GM21390 (cell line): Measurements from ENCODE around the gene CSTF1.
A peak's percentile ranks its signal among the peaks of the same experiment; 100 is the strongest.

Source experiments
- ATAC-seq: cut with Tn5 transposase; IDR thresholded peaks from one replicate; pipeline ENCODE4 v1.9.1; 2021; ENCODE audit not compliant: unreplicated experiment

The CSTF1 gene

DNA sequence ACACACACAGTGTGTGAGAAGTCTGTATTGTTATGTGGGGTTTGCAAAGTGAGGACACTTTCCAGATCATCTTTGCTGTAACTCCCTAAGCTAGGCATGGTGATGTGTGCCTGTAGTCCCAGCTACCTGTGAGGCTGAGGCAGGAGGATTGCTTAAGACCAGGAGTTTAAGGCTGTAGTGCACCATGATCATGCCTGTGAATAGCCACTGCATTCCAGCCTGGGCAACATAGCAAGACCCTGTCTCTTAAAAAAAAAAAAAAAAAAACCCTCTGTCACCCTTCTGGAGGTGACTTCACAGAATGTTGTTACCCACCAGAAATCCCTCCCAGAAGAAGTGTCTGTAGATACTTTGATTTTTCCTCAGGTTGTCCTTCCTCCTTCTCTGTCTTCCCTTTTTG, 34.5 kb downstream of the CSTF1 start:
- ATAC-seq, result no peak

DNA sequence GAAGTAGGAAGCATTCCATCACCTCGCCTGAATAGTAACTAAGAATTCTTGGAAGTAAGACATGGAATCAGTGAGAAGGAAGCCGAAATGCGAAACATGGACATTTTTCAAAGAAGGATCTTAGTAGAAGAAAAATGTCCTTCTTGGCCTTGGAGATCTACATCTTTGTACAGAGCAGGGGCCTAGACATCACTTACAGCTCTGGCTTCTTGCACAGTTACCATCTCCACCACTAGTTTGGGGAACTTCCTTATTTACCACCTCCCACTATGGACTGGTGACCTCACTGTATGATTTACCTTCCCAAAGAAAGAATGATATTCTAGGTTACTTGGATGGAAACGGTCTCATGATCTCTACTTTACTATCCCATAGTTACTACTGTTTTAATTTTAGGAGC, 35.4 kb downstream of the CSTF1 start:
- no peak for ATAC-seq

DNA sequence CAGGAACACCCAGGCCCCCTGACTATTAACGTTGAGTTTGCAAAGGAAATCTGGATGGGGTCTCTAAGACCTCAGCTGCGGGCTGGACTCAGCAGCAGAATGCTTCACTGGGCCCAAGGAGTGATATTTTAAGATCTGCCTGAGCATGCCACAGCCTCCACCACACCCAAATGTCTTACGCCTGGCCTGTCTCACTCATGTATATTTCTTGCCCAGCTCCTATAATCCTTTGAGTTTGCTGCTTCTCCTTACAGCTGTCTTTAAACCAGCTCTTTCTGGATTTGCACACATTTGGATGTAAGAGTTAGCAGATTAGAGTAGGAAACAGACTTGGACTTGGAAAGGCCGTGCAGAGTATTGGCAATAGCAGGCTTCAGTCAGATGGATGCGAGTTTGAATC, 36.0 kb downstream of the CSTF1 start:
- no peak for ATAC-seq

DNA sequence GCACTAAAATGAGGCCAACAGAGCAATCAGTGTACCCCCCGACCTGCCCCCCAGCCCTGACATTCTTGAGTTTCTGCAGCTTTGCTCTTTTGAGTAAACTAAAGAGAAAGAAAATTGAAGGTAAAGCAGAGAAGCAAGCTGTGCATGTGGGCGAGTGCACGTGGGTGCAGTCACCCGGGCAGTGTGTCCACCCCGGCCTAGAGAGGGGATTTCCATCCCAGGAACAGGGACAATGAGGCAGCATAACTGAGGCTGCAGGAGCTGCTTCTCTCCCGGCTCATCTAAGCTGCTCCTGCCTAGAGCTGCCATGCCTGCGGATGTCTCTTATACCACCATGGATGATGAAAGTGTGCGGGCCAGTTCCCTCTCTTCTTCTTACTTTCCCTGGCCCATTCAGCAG, 36.4 kb downstream of the CSTF1 start:
- ATAC-seq, result no peak

DNA sequence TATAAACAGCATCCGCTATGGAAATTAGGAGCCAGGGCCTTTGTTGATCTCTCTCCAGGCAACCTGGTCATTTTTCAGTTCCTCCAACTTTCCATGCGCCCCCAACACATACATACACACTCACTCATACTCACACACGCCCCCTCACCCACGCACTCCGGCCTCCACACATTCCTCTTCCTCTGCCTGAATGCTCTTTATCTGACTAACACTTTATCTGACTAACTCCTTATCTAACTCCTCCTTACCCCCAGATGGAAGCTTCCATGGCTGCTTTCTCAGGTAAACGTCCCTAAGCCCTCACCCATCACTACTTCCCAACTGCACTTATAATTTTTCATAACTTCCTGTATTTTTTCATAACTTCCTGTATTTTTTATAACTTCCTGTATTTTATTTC, 37.1 kb downstream of the CSTF1 start:
- no peak for ATAC-seq

DNA sequence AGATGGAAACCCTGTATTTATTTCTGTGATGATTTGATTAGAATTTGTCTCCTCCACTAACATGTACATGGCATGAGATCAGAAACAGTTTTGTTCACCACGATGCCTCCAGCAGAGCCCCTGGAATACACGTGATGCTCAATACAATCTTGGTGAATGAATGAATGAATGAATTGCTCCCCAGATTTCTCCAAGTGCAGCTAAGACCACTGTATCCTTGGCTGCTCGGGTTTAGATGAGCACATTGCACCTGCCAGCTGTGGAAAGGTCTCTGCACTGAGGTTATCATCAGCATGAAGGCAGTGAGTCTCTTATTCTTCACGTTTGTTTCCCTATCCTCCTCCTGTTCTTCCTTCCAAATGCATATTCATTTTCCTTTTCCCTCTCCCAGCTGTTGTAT, 37.5 kb downstream of the CSTF1 start:
- ATAC-seq, result no peak

DNA sequence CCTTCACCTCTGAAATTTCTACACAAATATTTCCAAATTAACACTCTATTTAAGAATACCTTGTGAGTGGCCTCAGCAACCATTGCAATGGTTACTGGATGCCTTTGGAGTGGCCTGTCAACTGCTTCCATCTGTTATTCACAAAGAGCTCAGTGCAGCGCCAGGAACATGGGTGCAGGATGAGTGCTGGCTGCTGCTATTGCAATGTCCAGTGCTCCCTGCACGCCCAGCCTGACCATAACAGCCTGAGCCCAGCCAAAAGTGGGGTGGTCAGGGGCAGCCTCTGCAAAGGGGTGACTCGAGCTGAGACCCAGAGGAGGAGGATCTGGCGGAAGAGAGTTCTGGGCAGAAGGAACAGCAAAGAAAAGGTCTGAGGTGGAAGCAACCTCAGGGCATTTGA, 38.0 kb downstream of the CSTF1 start:
- no peak for ATAC-seq

DNA sequence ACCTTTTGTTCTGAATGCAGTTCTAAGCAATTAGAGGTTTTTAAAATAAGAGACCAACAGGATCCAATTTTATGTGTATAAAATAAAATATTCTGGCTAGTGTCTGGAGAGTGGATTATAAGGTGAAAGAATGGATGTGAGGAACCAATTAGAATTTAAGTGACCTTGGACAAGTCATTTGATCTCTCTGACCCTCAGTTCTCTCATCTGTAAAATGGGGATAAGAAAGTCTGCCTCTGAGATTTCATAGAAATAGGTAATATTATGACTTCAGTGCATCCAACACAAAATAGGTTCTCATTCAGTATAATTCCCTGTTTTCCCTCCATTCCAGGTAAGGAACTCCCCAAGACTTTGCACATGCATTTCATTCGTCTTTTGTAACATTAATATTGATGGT, 38.5 kb downstream of the CSTF1 start:
- ATAC-seq, result no peak

DNA sequence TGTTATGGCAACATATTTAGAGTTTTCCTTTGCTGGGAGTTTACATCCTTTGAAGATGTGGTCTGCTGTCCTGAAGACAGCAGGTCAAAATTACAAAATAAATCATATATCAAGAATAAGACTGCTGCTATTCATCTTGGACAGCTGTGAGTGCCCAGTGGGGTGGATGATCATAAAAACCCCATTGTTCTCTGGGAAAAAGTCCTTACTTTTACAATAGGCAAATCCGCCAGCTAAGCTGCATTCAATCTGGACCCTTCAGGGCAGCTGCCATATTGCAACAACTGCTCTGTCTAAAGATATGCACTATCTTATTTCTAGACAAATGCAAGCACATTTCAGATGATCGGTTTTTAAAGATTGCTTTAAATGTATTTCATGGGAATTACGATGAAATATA, 39.0 kb downstream of the CSTF1 start:
- no peak for ATAC-seq

DNA sequence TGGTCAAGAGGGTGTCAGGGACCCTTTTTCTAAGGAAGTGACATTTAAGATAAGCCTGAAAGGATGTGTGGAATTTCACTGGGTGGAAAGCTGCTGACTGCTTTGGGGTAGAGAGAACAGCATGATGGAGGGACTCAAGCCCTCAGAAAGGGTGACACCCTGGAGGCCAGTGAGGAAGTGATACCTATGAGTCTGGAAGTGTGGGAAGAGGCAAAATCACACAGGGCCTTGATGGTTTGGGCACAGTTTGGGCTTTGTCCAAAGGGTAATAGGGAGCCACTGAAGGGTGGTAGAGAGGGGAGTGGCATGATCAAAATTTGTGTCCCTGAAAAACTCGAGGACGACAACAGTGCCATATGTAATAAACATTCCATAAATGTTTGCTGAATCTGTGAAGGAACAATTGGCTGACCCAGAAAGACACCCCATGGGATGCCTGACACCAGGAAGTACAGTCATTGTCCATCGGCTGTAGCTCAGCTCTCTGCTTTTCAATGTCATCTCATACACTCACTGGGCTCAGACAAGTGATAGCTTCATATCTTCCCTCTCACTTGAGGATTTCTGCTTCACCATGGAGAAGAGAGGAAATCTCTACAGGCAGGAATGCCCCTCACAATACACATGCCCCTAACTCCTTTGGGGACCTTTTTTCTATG, 40.9 kb downstream of the CSTF1 start:
- ATAC-seq, result no peak

DNA sequence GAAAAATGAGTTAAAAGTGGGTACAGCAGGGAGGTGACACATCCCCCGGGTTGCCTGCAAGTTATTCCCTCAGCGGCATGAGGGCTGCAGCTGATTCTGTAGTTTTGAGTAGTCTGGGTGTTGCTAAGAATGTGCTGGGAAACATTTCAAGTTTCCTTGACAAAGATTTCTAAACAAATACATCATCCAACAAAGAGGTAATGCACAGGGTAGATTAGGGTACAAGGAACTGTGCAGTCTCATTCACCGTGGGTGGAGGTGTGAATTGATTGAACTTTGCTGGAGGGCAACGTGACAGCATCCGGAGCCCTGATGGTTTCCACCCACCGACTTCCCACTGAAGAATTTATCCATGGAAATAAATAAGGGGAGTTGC, 41.4 kb downstream of the CSTF1 start:
- ATAC-seq, result no peak

DNA sequence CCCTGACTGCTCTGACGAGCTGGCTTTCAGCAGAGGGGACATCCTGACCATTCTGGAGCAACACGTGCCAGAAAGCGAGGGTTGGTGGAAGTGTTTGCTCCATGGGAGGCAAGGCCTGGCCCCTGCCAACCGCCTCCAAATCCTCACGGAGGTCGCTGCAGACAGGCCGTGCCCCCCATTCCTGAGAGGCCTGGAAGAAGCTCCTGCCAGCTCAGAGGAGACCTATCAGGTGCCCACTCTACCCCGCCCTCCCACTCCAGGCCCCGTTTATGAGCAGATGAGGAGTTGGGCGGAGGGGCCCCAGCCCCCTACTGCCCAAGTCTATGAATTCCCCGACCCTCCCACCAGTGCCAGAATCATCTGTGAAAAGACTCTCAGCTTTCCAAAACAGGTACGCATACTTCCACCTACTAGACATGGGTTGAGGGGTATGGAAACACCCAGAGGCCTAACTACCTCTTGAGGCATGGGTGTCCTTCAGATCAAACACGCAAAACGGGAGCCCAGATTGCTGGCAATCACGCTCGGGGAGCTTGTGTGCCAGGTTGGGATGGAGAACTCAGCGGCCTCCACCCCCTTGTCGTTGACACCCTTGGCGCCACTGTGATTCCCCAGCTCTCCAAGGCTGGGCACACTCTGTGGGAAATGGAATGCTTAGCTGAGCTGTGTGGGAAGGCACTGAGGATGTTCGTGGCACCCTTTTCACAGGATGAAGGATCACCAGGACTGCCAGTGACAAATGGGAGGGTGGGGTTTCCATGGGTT, 44.9 kb downstream of the CSTF1 start:
- no peak for ATAC-seq

DNA sequence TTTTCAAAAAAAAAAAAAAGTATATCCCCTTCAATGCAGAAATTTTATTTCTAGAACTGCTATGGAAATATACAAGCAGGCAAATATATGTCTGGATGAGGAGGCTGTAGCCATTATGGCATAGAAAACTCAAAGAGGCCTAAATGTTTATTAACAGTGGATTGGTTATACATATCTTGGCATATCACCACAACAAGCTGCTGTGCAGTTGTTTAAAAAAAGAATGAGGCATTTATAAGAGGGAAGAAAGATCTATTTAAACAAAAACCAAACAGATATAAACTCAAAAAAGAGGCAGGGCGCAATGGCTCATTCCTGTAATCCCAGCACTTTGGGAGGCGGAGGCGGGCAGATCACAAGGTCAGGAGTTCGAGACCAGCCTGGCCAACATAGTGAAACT, 45.8 kb downstream of the CSTF1 start:
- no peak for ATAC-seq

DNA sequence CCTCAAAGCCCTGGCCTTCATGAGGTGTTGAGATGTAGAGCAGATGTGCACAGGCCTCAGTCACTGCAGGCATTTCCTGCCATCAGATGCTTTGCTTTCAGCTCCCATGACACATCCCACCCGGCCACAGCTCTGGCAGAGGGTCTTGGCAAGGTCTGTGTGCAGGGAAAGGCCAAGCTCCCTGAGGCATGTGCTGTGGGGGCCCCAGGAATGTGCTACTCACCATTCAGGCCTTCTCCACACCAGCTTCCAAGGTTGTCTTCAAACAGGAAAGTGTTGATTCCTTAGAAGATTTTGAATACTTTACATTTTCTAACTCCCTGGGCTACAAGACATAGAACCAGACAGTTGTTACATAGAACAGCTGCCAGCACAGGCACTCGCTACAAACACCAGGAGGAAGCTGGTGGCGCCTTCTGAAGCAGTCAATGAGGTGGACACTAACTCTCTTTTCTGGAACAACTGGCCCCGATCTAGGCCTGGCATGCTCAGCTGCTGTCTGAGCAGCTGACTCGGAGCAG, 47.4 kb downstream of the CSTF1 start:
- no peak for ATAC-seq

DNA sequence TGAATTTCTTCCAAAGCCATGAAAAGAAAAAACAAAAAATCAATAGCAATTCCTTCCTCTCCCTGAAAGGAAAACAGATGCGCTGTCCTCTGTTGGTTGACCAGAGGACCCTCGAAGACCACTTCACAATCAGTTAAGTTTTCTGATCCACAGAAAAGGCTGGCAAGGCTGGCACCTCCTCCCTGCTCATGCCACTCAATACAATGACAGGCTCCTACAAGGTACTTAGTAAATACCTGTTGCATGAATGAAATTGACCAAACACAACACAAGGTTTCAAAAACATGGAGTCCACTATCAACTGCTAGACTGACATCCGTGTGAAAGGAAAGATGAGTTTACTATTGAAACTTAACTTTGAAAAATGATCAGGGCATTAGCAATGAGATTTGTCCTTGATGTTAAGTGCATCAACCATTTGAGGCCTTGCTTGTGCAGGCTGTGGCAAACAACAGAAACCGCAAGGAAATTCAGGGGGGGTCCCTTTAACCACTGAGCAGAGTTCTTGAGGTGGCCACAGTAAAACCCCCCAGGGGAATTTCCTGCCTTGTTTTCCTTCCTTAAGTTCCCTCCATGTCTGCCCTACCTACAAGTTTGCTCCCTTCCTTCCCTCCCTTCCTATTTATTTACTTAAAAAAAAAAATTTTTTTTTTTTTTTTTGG, 48.0 kb downstream of the CSTF1 start:
- ATAC-seq, result peak; percentile 73

DNA sequence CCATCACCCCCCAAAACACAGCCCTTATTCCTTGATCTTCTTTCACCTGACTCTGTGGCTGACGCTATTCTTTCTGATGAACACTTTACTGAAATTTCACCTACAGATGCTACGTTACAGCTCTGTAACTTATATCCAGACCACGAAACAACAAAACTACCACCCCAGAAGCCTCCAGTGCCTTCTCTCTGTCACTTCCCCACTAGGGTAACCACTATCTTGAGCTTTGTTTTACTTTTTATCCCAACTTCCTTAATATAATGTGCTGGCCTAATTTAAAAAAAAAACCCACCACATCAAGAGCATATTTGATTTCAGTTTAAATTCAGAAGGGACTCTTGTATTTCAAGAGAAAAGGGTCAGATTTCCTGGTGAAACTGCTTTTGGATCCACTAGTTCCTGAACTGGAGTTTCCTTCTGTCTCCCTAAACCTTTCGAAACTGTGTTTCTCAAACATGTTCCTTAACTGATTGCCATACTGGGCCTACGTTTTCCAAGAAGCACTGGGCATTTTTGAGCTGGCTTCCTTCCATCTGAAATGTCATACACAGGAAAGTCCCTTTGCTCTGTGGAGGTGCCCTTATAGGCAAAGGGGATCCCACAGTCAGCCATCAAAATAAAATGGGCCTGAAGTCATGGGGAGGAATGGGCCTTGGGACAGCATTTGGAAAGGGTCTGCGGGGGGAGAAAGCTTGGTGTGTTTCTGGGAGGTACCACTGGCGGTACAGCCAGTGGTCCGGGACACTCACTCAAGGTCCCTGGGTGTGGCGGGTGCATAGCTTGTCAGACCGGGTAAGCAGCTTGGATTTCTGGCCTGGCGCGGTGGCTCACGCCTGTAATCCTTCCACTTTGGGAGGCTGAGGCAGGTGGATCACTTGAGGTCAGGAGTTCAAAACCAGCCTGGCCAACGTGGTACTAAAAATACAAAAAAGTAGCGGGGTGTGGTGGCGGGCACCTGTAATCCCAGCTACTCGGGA, 50.2 kb downstream of the CSTF1 start:
- no peak for ATAC-seq

DNA sequence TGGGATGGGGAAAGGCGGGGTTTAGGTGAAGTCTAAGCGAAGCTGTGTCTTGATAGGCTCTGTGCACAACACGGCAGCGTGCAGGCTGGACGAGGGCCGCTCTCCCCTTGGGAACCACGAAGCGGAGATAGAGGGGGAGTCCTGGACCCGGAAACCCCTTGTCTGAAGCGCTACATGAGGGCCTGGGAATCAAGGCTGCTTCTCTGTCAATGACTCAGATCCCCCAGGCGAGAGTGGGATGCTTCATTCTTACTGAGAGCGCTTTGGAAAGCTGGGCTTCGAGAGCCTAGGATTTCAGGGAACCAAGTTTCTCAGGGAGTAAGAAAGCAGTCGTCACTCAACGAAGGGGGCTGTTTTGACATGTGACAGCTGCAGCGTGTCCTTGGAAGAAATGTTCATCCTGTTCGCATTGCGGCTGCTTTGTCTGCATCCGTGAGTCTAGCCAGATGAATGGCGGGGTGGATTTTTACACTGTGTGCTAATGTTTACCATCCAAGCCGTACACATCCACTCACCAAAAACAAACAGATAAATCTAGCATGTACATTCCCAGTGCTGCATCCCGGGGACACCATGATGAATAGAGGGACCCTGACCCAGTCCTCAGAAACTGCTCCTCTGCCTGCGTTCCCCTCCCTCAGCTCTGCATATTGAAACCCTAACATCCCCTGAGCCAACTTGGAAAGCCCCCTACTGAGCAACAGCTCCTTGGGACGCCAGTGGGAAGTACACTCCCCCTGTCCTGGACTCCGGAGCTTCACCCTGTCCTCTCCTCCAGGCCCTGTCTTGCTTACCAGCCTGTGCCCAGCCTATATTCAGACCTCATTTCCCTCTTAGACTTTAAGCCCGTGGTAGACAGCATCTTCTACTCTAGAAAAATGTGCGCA, 51.5 kb downstream of the CSTF1 start:
- no peak for ATAC-seq

DNA sequence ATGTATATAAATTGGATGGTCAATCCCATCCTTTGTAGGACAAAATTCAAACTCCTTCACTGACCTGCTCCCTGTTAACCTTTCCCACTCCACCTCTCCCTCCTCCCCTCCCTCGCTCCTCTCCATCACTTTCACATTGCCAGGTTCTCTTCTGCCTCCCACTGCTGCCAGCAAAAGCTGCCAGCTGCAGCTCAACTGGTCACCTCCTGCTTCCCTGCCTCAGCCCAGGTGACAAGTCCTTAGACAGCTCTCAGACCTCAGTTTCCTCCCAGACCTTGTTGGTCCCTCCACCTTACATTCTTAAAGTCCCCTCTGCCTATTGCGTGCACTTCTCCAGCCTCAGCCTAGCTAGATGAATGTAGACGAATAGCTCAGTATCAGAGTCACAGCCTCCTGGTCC, 52.7 kb downstream of the CSTF1 start:
- ATAC-seq, result no peak

DNA sequence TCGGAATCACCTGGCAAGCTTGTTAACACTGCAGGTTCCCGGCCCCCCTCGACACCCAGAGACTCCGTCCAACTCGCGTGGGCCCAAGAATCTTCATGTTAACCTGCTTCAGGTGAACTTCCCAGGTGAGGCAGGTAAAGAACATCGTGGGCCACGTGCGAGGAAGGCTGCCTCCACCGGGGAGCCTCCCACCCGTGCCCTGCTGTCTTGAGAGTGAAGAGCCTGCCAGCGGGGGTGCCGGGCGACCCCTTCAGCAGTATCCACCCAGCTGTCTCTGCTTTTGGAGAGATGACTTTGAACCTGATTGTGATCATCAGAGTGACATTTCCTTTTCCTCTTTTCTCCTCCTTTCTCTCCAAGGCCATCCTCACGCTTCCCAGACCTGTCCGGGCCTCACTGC, 53.1 kb downstream of the CSTF1 start:
- no peak for ATAC-seq

DNA sequence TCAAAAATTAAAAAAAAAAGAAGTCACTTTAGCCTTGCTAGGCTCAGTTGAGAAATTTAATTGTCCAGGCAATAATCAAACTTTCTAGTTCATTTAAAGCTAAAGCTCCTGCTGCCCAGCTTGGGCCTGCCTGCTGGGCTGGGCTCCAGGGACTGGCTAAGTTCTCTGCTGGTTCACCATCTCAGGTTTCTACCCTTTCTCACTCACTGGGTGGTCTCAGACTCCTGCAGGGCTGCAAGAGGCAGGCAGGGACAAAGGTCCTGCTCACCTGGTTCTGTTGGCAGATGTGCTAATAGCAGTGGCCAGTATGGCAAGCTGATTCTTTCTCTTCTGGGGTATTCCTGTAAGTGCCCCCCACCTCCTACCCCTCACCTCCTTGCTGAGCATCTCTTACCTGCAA, 54.8 kb downstream of the CSTF1 start:
- no peak for ATAC-seq
